Peyer's patch (tissue), 4 donors: ENCODE measurements around the gene KCNC4. TPM values are rescaled to one million over a fixed set of nuclear protein-coding genes. Genes with fewer than 3 reads are reported as not detected.

Source experiments
- DNase-seq, 3 donors: peaks; one replicate each; pipeline ENCODE4 v3.0.0-alpha.2; 2017 to 2019
- H3K27ac ChIP-seq, 4 donors: fragments of 200-600 bp; sonication (generic); one replicate each; pipeline ENCODE4 v1.5.1; 2016 to 2019
- H3K27me3 ChIP-seq, 2 donors: fragments of 200-600 bp; sonication (generic); one replicate each; pipeline ENCODE4 v1.5.1; 2019
- H3K36me3 ChIP-seq, 3 donors: fragments of 200-600 bp; sonication (generic); one replicate each; pipeline ENCODE4 v1.5.1; 2016 to 2019
- H3K4me1 ChIP-seq, 4 donors: fragments of 200-600 bp; sonication (generic); one replicate each; pipeline ENCODE4 v1.5.1; 2016 to 2019
- H3K4me3 ChIP-seq, 4 donors: fragments of 200-600 bp; sonication (generic); 1 replicate in 3 of 4; 2 replicates in 1 of 4; pipeline ENCODE4 v1.5.1; 2016 to 2019; ENCODE audit warnings: mild to moderate bottlenecking in 1 of 4
- H3K9me3 ChIP-seq, 4 donors: fragments of 200-600 bp; sonication (generic); one replicate each; pipeline ENCODE4 v1.5.1; 2016 to 2019; ENCODE audit warnings: mild to moderate bottlenecking in 1 of 4
- CTCF ChIP-seq, 6 experiments: fragments of 450-650 bp in 4 of 6; fragments of 200-600 bp in 2 of 6; sonication (generic) in 1 of 6; IDR thresholded peaks; one replicate each; pipeline ENCODE4 v1.5.1; 2017 to 2019; ENCODE audit warnings: antibody characterized with exemption in 6 of 6, mild to moderate bottlenecking in 3 of 6, moderate library complexity in 1 of 6
- POLR2A ChIP-seq, 2 donors: fragments of 450-650 bp; IDR thresholded peaks; one replicate each; pipeline ENCODE4 v1.5.1; 2017; ENCODE audit warnings: antibody characterized with exemption in 2 of 2, mild to moderate bottlenecking in 2 of 2, moderate library complexity in 2 of 2
- total RNA-seq, 4 donors: library from RNA; depleted of rRNA; stranded (reverse); fragments of >200 nt; gene quantifications; one replicate each; pipeline ENCODE4 v1.1.0, GENCODE V29; 2016

Gene KCNC4
- total RNA-seq, 4 donors from 2014 or later = 6.1 to 18.0 (median 10.4) TPM

GRCh38 chr1:110210604-110211495 lies 736 bp downstream of the KCNC4 start:
- peak; percentile 72 to 84 (median 77) for DNase-seq
- Histone ChIP-seq H3K4me3 (peak overlapping the region; percentile 79 to 96 (median 90)), H3K4me1 (peaks cover 3 to 28% (median 12%) of the 10 kb centered on the region in 4 donors), H3K9me3 (no peaks in the 10 kb centered on the region), H3K27me3 (no peaks in the 10 kb centered on the region), H3K36me3 (no peaks in the 10 kb centered on the region), H3K27ac (peak overlapping the region; percentile 86 to 90 (median 87))
- TF ChIP-seq CTCF (IDR thresholded peaks at IDR 0.05) = no peak
- no peak for TF ChIP-seq POLR2A (IDR thresholded peaks at IDR 0.05)

- H3K4me3 ChIP-seq = peak overlapping the region; percentile 79 to 96 (median 90)
- no peak for DNase-seq
- no peaks in the 10 kb centered on the region for H3K36me3 ChIP-seq
- H3K27me3 ChIP-seq = no peaks in the 10 kb centered on the region
- TF ChIP-seq POLR2A (IDR thresholded peaks at IDR 0.05) (no peak), CTCF (IDR thresholded peaks at IDR 0.05) (no peak)
- peaks cover 3 to 28% (median 12%) of the 10 kb centered on the region in 4 donors for H3K4me1 ChIP-seq
- peak overlapping the region in 2 of 4 donors; percentile 86 to 90 for H3K27ac ChIP-seq
- no peaks in the 10 kb centered on the region for H3K9me3 ChIP-seq
These were observed 1.5 kb downstream of the KCNC4 start for GRCh38 chr1:110211496-110212168.

DNA sequence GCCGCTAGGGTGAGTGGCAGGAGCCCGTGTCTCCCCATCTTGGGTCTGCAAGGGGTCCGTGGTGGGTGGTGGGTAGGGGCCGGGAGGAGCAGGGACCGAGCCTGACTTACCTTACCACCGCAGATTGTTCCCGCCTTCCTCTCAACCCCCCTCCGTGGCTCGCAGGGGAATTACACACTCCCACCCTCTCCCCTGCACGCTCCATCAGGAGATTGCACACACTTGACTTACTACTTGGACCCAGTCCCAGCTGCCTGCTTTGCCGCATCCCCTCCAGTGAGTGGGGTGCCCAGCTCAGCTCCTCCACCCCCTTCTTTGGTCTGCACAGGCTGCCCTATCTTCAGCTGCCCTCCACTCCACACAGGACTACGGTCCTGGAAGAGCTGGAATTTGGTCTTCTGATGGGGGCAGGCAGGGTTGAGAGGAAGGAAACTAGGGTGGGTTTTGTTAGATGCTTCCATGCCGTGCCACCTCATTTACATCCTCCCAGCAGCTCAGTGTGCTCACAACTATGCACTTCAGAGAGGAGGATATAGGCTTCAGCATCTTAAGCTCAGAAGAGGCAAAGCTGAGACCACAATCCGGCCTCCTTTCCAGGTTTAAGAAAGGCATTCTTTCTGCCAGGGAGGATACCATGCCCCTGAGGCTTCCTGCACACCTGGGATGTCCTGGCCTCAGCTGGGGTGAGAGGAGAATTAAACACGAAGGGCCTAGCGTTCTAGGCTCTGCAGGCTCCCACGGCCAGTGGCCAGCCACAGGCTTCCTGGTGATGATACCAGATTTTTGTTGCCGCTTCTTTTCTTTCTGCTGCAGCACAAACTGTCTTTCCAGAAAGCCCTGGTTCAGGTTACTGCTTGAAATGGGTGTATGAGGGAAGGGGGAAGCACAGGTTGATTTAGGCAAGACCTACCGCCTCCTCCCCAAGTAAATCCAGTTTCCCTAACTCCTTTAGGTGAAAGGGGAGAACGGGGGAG lies 2.3 kb downstream of the KCNC4 start:
- H3K4me3 ChIP-seq = peak overlapping the region; percentile 79 to 96 (median 90)
- H3K27ac ChIP-seq = no peak overlapping the region
- no peaks in the 10 kb centered on the region for H3K36me3 ChIP-seq
- H3K4me1 ChIP-seq = peaks cover 3 to 28% (median 12%) of the 10 kb centered on the region in 4 donors
- DNase-seq = no peak
- H3K27me3 ChIP-seq = no peaks in the 10 kb centered on the region
- no peak for TF ChIP-seq CTCF (IDR thresholded peaks at IDR 0.05)
- no peak for TF ChIP-seq POLR2A (IDR thresholded peaks at IDR 0.05)
- H3K9me3 ChIP-seq = no peaks in the 10 kb centered on the region

GRCh38 chr1:110213143-110213540 lies 3.0 kb downstream of the KCNC4 start:
- Histone ChIP-seq H3K27ac (no peak overlapping the region), H3K4me3 (no peak overlapping the region), H3K4me1 (peaks cover 3 to 28% (median 12%) of the 10 kb centered on the region in 4 donors), H3K27me3 (no peaks in the 10 kb centered on the region), H3K36me3 (no peaks in the 10 kb centered on the region), H3K9me3 (no peaks in the 10 kb centered on the region)
- TF ChIP-seq POLR2A (IDR thresholded peaks at IDR 0.05) = no peak
- TF ChIP-seq CTCF (IDR thresholded peaks at IDR 0.05) = no peak
- no peak for DNase-seq
